Neuronal stem cell (in vitro differentiated cells): ENCODE data around the gene LMNA.
A peak's percentile ranks its signal among the peaks of the same experiment; 100 is the strongest.

Source experiments
- DNase-seq: peaks from one replicate; pipeline ENCODE4 v3.0.0-alpha.2; 2013; ENCODE audit warnings: low spot score
- H2AFZ ChIP-seq: one replicate; pipeline ENCODE4 v1.6.1; 2013; ENCODE audit warnings: mild to moderate bottlenecking, low read length, inconsistent platforms
- H2AK5ac ChIP-seq: 2 replicates; pipeline ENCODE4 v1.6.1; 2013; ENCODE audit warnings: low read depth, mild to moderate bottlenecking, inconsistent platforms, low read length, moderate library complexity, mixed read lengths
- H2BK120ac ChIP-seq: 2 replicates; pipeline ENCODE4 v1.6.1; 2013; ENCODE audit warnings: low read depth, mild to moderate bottlenecking, inconsistent platforms, low read length, moderate library complexity, mixed read lengths
- H2BK12ac ChIP-seq: one replicate; pipeline ENCODE4 v1.6.1; 2013; ENCODE audit warnings: low read length, inconsistent platforms
- H2BK15ac ChIP-seq: 2 replicates; pipeline ENCODE4 v1.6.1; 2013; ENCODE audit warnings: mild to moderate bottlenecking, low read length, inconsistent platforms, mixed read lengths
- H2BK5ac ChIP-seq: one replicate; pipeline ENCODE4 v1.6.1; 2013; ENCODE audit warnings: inconsistent platforms, mild to moderate bottlenecking, low read length, moderate library complexity
- H3K14ac ChIP-seq: one replicate; pipeline ENCODE4 v1.6.1; 2013; ENCODE audit warnings: low read length, inconsistent platforms
- H3K18ac ChIP-seq: 2 replicates; pipeline ENCODE4 v1.6.1; 2013; ENCODE audit warnings: low read length, inconsistent platforms
- H3K23ac ChIP-seq: 2 replicates; pipeline ENCODE4 v1.6.1; 2013; ENCODE audit warnings: low read depth, mild to moderate bottlenecking, mixed read lengths, low read length, inconsistent platforms; ENCODE audit not compliant: poor library complexity
- H3K27ac ChIP-seq: replicated peaks from 3 replicates; pipeline ENCODE4 v1.5.1; 2013; ENCODE audit warnings: low read length, inconsistent platforms
- H3K27me3 ChIP-seq, 3 experiments: 2 replicates each; pipeline ENCODE4 v1.6.1; 2013; ENCODE audit warnings: low read length in 3 of 3, mild to moderate bottlenecking in 2 of 3, inconsistent platforms in 1 of 3, low read depth in 1 of 3, mixed read lengths in 1 of 3, moderate library complexity in 1 of 3; ENCODE audit not compliant: control insufficient read depth in 3 of 3, insufficient read depth in 3 of 3
- H3K36me3 ChIP-seq, 2 donors: replicated peaks in 1 of 2; 2 replicates each; pipeline ENCODE4 v1.6.1; 2013; ENCODE audit warnings: low read length in 2 of 2; ENCODE audit not compliant: control insufficient read depth in 2 of 2, insufficient read depth in 2 of 2
- H3K4ac ChIP-seq: 2 replicates; pipeline ENCODE4 v1.6.1; 2013; ENCODE audit warnings: inconsistent platforms, mild to moderate bottlenecking, low read length, moderate library complexity
- H3K4me1 ChIP-seq, 2 donors: 1 replicate in 1 of 2; 2 replicates in 1 of 2; pipeline ENCODE4 v1.6.1; 2013; ENCODE audit warnings: low read length in 2 of 2, low read depth in 1 of 2; ENCODE audit not compliant: control insufficient read depth in 2 of 2, insufficient read depth in 1 of 2
- H3K4me2 ChIP-seq: one replicate; pipeline ENCODE4 v1.6.1; 2013; ENCODE audit warnings: mild to moderate bottlenecking, low read length, inconsistent platforms; ENCODE audit not compliant: insufficient read depth, poor library complexity, severe bottlenecking
- H3K4me3 ChIP-seq, 2 donors: 2 replicates each; pipeline ENCODE4 v1.5.1; 2013; ENCODE audit warnings: low read length in 2 of 2, mild to moderate bottlenecking in 2 of 2, inconsistent platforms in 1 of 2, moderate library complexity in 1 of 2
- H3K79me1 ChIP-seq: one replicate; pipeline ENCODE4 v1.6.1; 2013; ENCODE audit warnings: low read depth, mild to moderate bottlenecking, inconsistent platforms, low read length, moderate library complexity
- H3K9ac ChIP-seq: one replicate; pipeline ENCODE4 v1.6.1; 2013; ENCODE audit warnings: mild to moderate bottlenecking, low read depth, low read length, inconsistent platforms; ENCODE audit not compliant: poor library complexity
- H3K9me3 ChIP-seq, 2 donors: replicated peaks in 1 of 2; 2 replicates each; pipeline versions ENCODE3 to v1.6.1; 2013; ENCODE audit warnings: low read length in 2 of 2, mild to moderate bottlenecking in 2 of 2, inconsistent platforms in 1 of 2, low read depth in 1 of 2, mixed read lengths in 1 of 2, moderate library complexity in 1 of 2; ENCODE audit not compliant: control insufficient read depth in 2 of 2, insufficient read depth in 1 of 2
- H4K8ac ChIP-seq: one replicate; pipeline ENCODE4 v1.6.1; 2013; ENCODE audit warnings: low read depth, mild to moderate bottlenecking, inconsistent platforms, low read length, moderate library complexity
- H4K91ac ChIP-seq: one replicate; pipeline ENCODE4 v1.6.1; 2013; ENCODE audit warnings: low read length, low read depth, mild to moderate bottlenecking, inconsistent platforms; ENCODE audit not compliant: poor library complexity
- WGBS, 2 donors: extraction: QIAGEN DNeasy Blood & Tissue Kit; methylation state at CpG; one replicate each; pipeline ENCODE4 v1.1.7; 2013; ENCODE audit warnings: missing lambda C conversion rate in 2 of 2, mixed read lengths in 1 of 2; ENCODE audit not compliant: insufficient read length in 2 of 2, insufficient replicate concordance in 1 of 2; ENCODE audit errors: extremely low coverage in 2 of 2; 5-methylcytosine and 5-hydroxymethylcytosine counted together

Gene LMNA

GRCh38 chr1:156152628-156153027 is 38.1 kb downstream of the LMNA start:
- H3K4me3 ChIP-seq = no peak overlapping the region

GRCh38 chr1:156153362-156153761 is 38.9 kb downstream of the LMNA start, which contains the start of gene SEMA4A:
SEMA4A (plus strand) TSS chr1:156153585; CDS start chr1:156154579, 994 bp downstream.
- no CpG with 5 or more reads among the region's 10 CpGs for WGBS, 2 donors
- peaks cover 18 to 21% of the 10 kb centered on the region in 2 donors for H3K4me1 ChIP-seq

More at GRCh38 chr1:156152628-156153027, 38.1 kb downstream of the LMNA start:
- Histone ChIP-seq H2AK5ac (no peak overlapping the region), H4K8ac (no peak overlapping the region), H3K79me1 (no peaks in the 10 kb centered on the region), H3K4ac (no peak overlapping the region), H3K9me3 (no peaks in the 10 kb centered on the region), H2AFZ (no peak overlapping the region), H3K4me2 (no peak overlapping the region), H2BK5ac (no peak overlapping the region), H3K36me3 (no peaks in the 10 kb centered on the region), H4K91ac (no peak overlapping the region), H2BK120ac (no peak overlapping the region), H2BK15ac (no peak overlapping the region), H3K14ac (no peak overlapping the region), H3K23ac (no peak overlapping the region), H3K27ac (no peak overlapping the region), H3K27me3 (no peaks in the 10 kb centered on the region), H3K4me1 (peaks cover 20 to 22% of the 10 kb centered on the region in 2 donors), H3K18ac (no peak overlapping the region), H3K9ac (no peak overlapping the region), H2BK12ac (no peak overlapping the region)
- no peak for DNase-seq
- no CpG with 5 or more reads among the region's 5 CpGs for WGBS, 2 donors

GRCh38 chr1:156154317-156154749 is 39.8 kb downstream of the LMNA start:
- Histone ChIP-seq H3K27me3 (no peaks in the 10 kb centered on the region), H3K79me1 (no peaks in the 10 kb centered on the region)

More at GRCh38 chr1:156153362-156153761, 38.9 kb downstream of the LMNA start, which contains the start of gene SEMA4A:
- H3K36me3 ChIP-seq = no peaks in the 10 kb centered on the region
- peak within 1 kb of the TSS; percentile 40 for H3K14ac ChIP-seq
- no peak within 1 kb of the TSS for H2AFZ ChIP-seq
- no peak within 1 kb of the TSS for H3K9ac ChIP-seq
- no peak within 1 kb of the TSS for H3K4ac ChIP-seq
- H2AK5ac ChIP-seq = peak within 1 kb of the TSS; percentile 57
- H2BK5ac ChIP-seq = no peak within 1 kb of the TSS
- no peaks in the 10 kb centered on the region for H3K79me1 ChIP-seq
- H3K27ac ChIP-seq = no peak within 1 kb of the TSS
- no peaks in the 10 kb centered on the region for H3K9me3 ChIP-seq
- no peak within 1 kb of the TSS for H4K91ac ChIP-seq
- H4K8ac ChIP-seq = no peak within 1 kb of the TSS
- H3K27me3 ChIP-seq = no peaks in the 10 kb centered on the region
- no peak within 1 kb of the TSS for H3K23ac ChIP-seq
- peak within 1 kb of the TSS; percentile 20 for H2BK120ac ChIP-seq
- DNase-seq = no peak
- H2BK15ac ChIP-seq = no peak within 1 kb of the TSS
- H3K18ac ChIP-seq = no peak within 1 kb of the TSS
- no peak within 1 kb of the TSS for H3K4me3 ChIP-seq
- no peak within 1 kb of the TSS for H3K4me2 ChIP-seq
- no peak within 1 kb of the TSS for H2BK12ac ChIP-seq

GRCh38 chr1:156155756-156156510 is 41.4 kb downstream of the LMNA start:
- Histone ChIP-seq H3K18ac (no peak overlapping the region), H3K14ac (no peak overlapping the region), H3K27me3 (peaks cover 0 to 5% (median 0%) of the 10 kb centered on the region in 3 experiments), H3K27ac (no peak overlapping the region), H3K36me3 (no peaks in the 10 kb centered on the region), H2BK5ac (no peak overlapping the region), H3K9me3 (no peaks in the 10 kb centered on the region), H4K8ac (no peak overlapping the region), H2BK15ac (no peak overlapping the region), H3K4me2 (no peak overlapping the region), H2BK120ac (no peak overlapping the region), H3K79me1 (no peaks in the 10 kb centered on the region), H2BK12ac (no peak overlapping the region), H3K4ac (no peak overlapping the region), H4K91ac (no peak overlapping the region), H3K9ac (peak overlapping the region; percentile 60), H2AFZ (no peak overlapping the region), H3K23ac (peak overlapping the region; percentile 40), H3K4me3 (no peak overlapping the region), H3K4me1 (peaks cover 12 to 15% of the 10 kb centered on the region in 2 donors), H2AK5ac (peak overlapping the region; percentile 9)
- no peak for DNase-seq
- no CpG with 5 or more reads among the region's 12 CpGs for WGBS, 2 donors

More at GRCh38 chr1:156154317-156154749, 39.8 kb downstream of the LMNA start:
- no peak overlapping the region for H3K23ac ChIP-seq
- H3K9me3 ChIP-seq = no peaks in the 10 kb centered on the region
- no CpG with 5 or more reads among the region's 11 CpGs for WGBS, 2 donors
- H3K4ac ChIP-seq = no peak overlapping the region
- H3K4me3 ChIP-seq = no peak overlapping the region
- no peaks in the 10 kb centered on the region for H3K36me3 ChIP-seq
- H2BK15ac ChIP-seq = no peak overlapping the region
- H2BK12ac ChIP-seq = no peak overlapping the region
- no peak for DNase-seq
- H3K18ac ChIP-seq = no peak overlapping the region
- H3K4me1 ChIP-seq = peaks cover 18 to 21% of the 10 kb centered on the region in 2 donors
- no peak overlapping the region for H3K4me2 ChIP-seq
- peak overlapping the region; percentile 20 for H2BK120ac ChIP-seq
- H4K8ac ChIP-seq = no peak overlapping the region
- H2AFZ ChIP-seq = no peak overlapping the region
- no peak overlapping the region for H3K27ac ChIP-seq
- H3K9ac ChIP-seq = no peak overlapping the region
- H3K14ac ChIP-seq = peak overlapping the region; percentile 40
- H4K91ac ChIP-seq = no peak overlapping the region
- peak overlapping the region; percentile 57 for H2AK5ac ChIP-seq
- H2BK5ac ChIP-seq = no peak overlapping the region
